H1 (cell line): ENCODE results near the gene FBXL5. TPM values are rescaled to one million over a fixed set of nuclear protein-coding genes. Genes with fewer than 3 reads are reported as not detected.

Experiments
- CTCF ChIA-PET: fragments of 300-600 bp; sonication (Branson Sonifier 250); formaldehyde crosslinking; loops from one replicate; lab custom pipeline; 2021; ENCODE audit not compliant: partially characterized antibody; lab: Charles Lee
- POLR2A ChIA-PET: fragments of 300-600 bp; sonication (Branson Sonifier 250); formaldehyde crosslinking; loops from one replicate; lab custom pipeline; 2021; ENCODE audit warnings: inconsistent platforms; ENCODE audit not compliant: partially characterized antibody; lab: Charles Lee
- DNase-seq, 2 experiments: peaks; one replicate each; pipeline versions ENCODE4 v3.0.0 to v3.0.0-alpha.2; 2010 to 2022; ENCODE audit warnings: low spot score in 2 of 2, low read depth in 1 of 2, mixed read lengths in 1 of 2
- FAIRE-seq: peaks from 2 replicates; lab custom pipeline; 2011; peaks lifted over from hg19 to GRCh38; lab: Jason Lieb, UNC
- H2AFZ ChIP-seq: 2 replicates; pipeline ENCODE4 v1.8.1; 2012; ENCODE audit warnings: low read length, inconsistent platforms
- H2AK5ac ChIP-seq: 2 replicates; pipeline ENCODE4 v1.6.1; 2013; ENCODE audit warnings: low read depth, low read length
- H2BK120ac ChIP-seq: replicated peaks from 2 replicates; pipeline ENCODE3; 2013; ENCODE audit warnings: low read depth, low read length, inconsistent platforms
- H2BK12ac ChIP-seq: 2 replicates; pipeline ENCODE4 v1.6.1; 2013; ENCODE audit warnings: low read depth, low read length
- H2BK15ac ChIP-seq: 2 replicates; pipeline ENCODE4 v1.6.1; 2013; ENCODE audit warnings: low read length
- H2BK20ac ChIP-seq: 2 replicates; pipeline ENCODE4 v1.6.1; 2013; ENCODE audit warnings: low read length
- H2BK5ac ChIP-seq: 2 replicates; pipeline ENCODE4 v1.6.1; 2013; ENCODE audit warnings: low read depth, low read length
- H3K14ac ChIP-seq: 2 replicates; pipeline ENCODE4 v1.6.1; 2013; ENCODE audit warnings: inconsistent platforms; ENCODE audit not compliant: insufficient read length
- H3K18ac ChIP-seq: 2 replicates; pipeline ENCODE4 v1.6.1; 2013; ENCODE audit warnings: low read length; ENCODE audit errors: extremely low read depth
- H3K23ac ChIP-seq: 2 replicates; pipeline ENCODE4 v1.6.1; 2013; ENCODE audit warnings: inconsistent platforms; ENCODE audit not compliant: insufficient read length
- H3K23me2 ChIP-seq: 2 replicates; pipeline ENCODE4 v1.6.1; 2013; ENCODE audit warnings: low read depth, low read length
- H3K27ac ChIP-seq: 2 replicates; pipeline ENCODE4 v1.6.1; 2011; ENCODE audit warnings: low read depth, low read length, inconsistent platforms
- H3K27me3 ChIP-seq, 4 experiments: replicated peaks in 1 of 4; 1 replicate in 1 of 4; 2 replicates in 3 of 4; pipeline versions ENCODE4 v1.6.1 to v1.8.1; 2011 to 2013; ENCODE audit warnings: low read length in 3 of 4, mild to moderate bottlenecking in 3 of 4, inconsistent platforms in 2 of 4, mixed read lengths in 2 of 4, moderate library complexity in 1 of 4; ENCODE audit not compliant: control insufficient read depth in 3 of 4, insufficient read depth in 3 of 4; ENCODE audit errors: extremely low read depth in 1 of 4
- H3K36me3 ChIP-seq, 4 experiments: 2 replicates each; pipeline versions ENCODE4 v1.6.1 to v1.8.1; 2011 to 2013; ENCODE audit warnings: mild to moderate bottlenecking in 4 of 4, low read length in 3 of 4, moderate library complexity in 2 of 4, control low read depth in 1 of 4, inconsistent platforms in 1 of 4; ENCODE audit not compliant: insufficient read depth in 4 of 4, control insufficient read depth in 2 of 4
- H3K4ac ChIP-seq: replicated peaks from 2 replicates; pipeline ENCODE3; 2013; ENCODE audit warnings: low read length, low read depth, mixed read lengths, inconsistent platforms; ENCODE audit not compliant: insufficient read length
- H3K4me1 ChIP-seq, 4 experiments: replicated peaks in 1 of 4; 1 replicate in 1 of 4; 2 replicates in 3 of 4; pipeline versions ENCODE4 v1.6.1 to v1.8.1; 2011 to 2013; ENCODE audit warnings: low read length in 3 of 4, inconsistent platforms in 2 of 4, mixed read lengths in 1 of 4; ENCODE audit not compliant: insufficient read depth in 4 of 4, control insufficient read depth in 3 of 4
- H3K4me2 ChIP-seq, 2 experiments: 2 replicates each; pipeline versions ENCODE4 v1.6.1 to v1.8.1; 2011 to 2013; ENCODE audit warnings: low read depth in 2 of 2, low read length in 2 of 2, control low read depth in 1 of 2, inconsistent platforms in 1 of 2, mild to moderate bottlenecking in 1 of 2; ENCODE audit not compliant: insufficient read depth in 1 of 2
- H3K4me3 ChIP-seq, 4 experiments: fragments of 200-600, 300-600 bp in 1 of 4; sonication (generic), shearing (Covaris generic), sonication (Bioruptor Twin) in 1 of 4; 2 replicates each; pipeline versions ENCODE4 v1.5.1 to v1.8.1; 2011 to 2016; ENCODE audit warnings: low read length in 4 of 4, low read depth in 3 of 4, control low read depth in 2 of 4, inconsistent platforms in 2 of 4, mild to moderate bottlenecking in 2 of 4, mixed read lengths in 1 of 4, moderate library complexity in 1 of 4; ENCODE audit not compliant: insufficient read depth in 2 of 4; ENCODE audit errors: extremely low read depth in 1 of 4
- H3K56ac ChIP-seq: replicated peaks from 2 replicates; pipeline ENCODE3; 2013; ENCODE audit warnings: low read depth, mild to moderate bottlenecking, mixed read lengths, low read length, inconsistent platforms; ENCODE audit not compliant: insufficient read length
- H3K79me1 ChIP-seq: 2 replicates; pipeline ENCODE4 v1.6.1; 2013; ENCODE audit warnings: low read depth, low read length, control low read depth
- H3K79me2 ChIP-seq, 2 experiments: 2 replicates each; pipeline versions ENCODE4 v1.6.1 to v1.8.1; 2012 to 2013; ENCODE audit warnings: low read length in 2 of 2, mild to moderate bottlenecking in 2 of 2, inconsistent platforms in 1 of 2; ENCODE audit not compliant: insufficient read depth in 2 of 2, control insufficient read depth in 1 of 2
- H3K9ac ChIP-seq, 4 experiments: replicated peaks in 1 of 4; 1 replicate in 1 of 4; 2 replicates in 3 of 4; pipeline versions ENCODE4 v1.6.1 to v1.8.1; 2011 to 2013; ENCODE audit warnings: low read depth in 3 of 4, low read length in 3 of 4, control low read depth in 2 of 4, mild to moderate bottlenecking in 2 of 4, moderate library complexity in 2 of 4, inconsistent platforms in 1 of 4; ENCODE audit errors: extremely low read depth in 1 of 4
- H3K9me3 ChIP-seq, 2 experiments: 2 replicates each; pipeline versions ENCODE4 v1.6.1 to v1.8.1; 2012 to 2013; ENCODE audit warnings: mild to moderate bottlenecking in 2 of 2, moderate library complexity in 2 of 2, control low read depth in 1 of 2, inconsistent platforms in 1 of 2, low read depth in 1 of 2, low read length in 1 of 2, mixed read lengths in 1 of 2; ENCODE audit not compliant: insufficient read depth in 2 of 2
- H4K20me1 ChIP-seq, 2 experiments: replicated peaks in 1 of 2; 2 replicates each; pipeline versions ENCODE3 to v1.8.1; 2011 to 2013; ENCODE audit warnings: inconsistent platforms in 2 of 2, low read length in 2 of 2, mild to moderate bottlenecking in 1 of 2; ENCODE audit not compliant: insufficient read depth in 2 of 2, control insufficient read depth in 1 of 2
- H4K5ac ChIP-seq: 2 replicates; pipeline ENCODE4 v1.6.1; 2013; ENCODE audit warnings: low read length, low read depth, mixed read lengths, inconsistent platforms; ENCODE audit not compliant: insufficient read length
- H4K8ac ChIP-seq: 2 replicates; pipeline ENCODE4 v1.8.0; 2013; ENCODE audit warnings: mild to moderate bottlenecking, moderate library complexity, low read length, inconsistent platforms; ENCODE audit not compliant: insufficient read depth; ENCODE audit errors: extremely low read depth
- H4K91ac ChIP-seq: replicated peaks from 2 replicates; pipeline ENCODE3; 2013; ENCODE audit warnings: low read length, mixed read lengths, inconsistent platforms; ENCODE audit not compliant: insufficient read length
- KDM4A ChIP-seq: IDR thresholded peaks from one replicate; pipeline ENCODE4 v1.7.1; 2012; ENCODE audit warnings: low read depth, mild to moderate bottlenecking, moderate library complexity, low read length, inconsistent platforms; ENCODE audit not compliant: severe bottlenecking
- TBP ChIP-seq: IDR thresholded peaks from 2 replicates; pipeline ENCODE4 v1.6.1; 2011; ENCODE audit warnings: low read depth, low read length, improper control_type of control experiment
- WGBS, 2 experiments: shearing (Covaris generic) in 1 of 2; methylation state at CpG; one replicate each; pipeline versions ENCODE4 v1.1.6 to v1.1.7; 2013 to 2015; ENCODE audit warnings: low lambda C conversion rate in 2 of 2, mixed read lengths in 2 of 2, inconsistent platforms in 1 of 2, low coverage in 1 of 2, missing lambda C conversion rate in 1 of 2; ENCODE audit not compliant: insufficient replicate concordance in 2 of 2, insufficient coverage in 1 of 2, insufficient read length in 1 of 2; ENCODE audit errors: extremely low coverage in 1 of 2, missing lambda C conversion rate in 1 of 2; 5-methylcytosine and 5-hydroxymethylcytosine counted together
- polyA plus RNA-seq, 7 experiments: library from polyadenylated mRNA; depleted of rRNA in 3 of 7; stranded (reverse) in 5 of 7; unstranded in 2 of 7; fragments of >200 nt in 5 of 7; fragments of 200-250 nt in 2 of 7; gene quantifications; 1 replicate in 5 of 7; 2 replicates in 1 of 7; 4 replicates in 1 of 7; pipeline versions ENCODE4 v1.2.1 to v1.2.3, GENCODE V29; 2011 to 2013; ENCODE audit warnings: missing spikeins in 2 of 7, mixed read lengths in 2 of 7
- total RNA-seq: library from RNA; stranded (reverse); fragmentation: NEBNext Ultra II Directional; extraction: Animal tissue kit (Norgen Biotek cat#: 25700); gene quantifications from 2 replicates; pipeline ENCODE4 v1.2.1, GENCODE V29; 2021

FBXL5 gene
- total and polyA plus RNA-seq, 2 of the 8 experiments (the other 6 are each of a cell fraction or from before 2014, with no cell fraction given), result 34.6 to 62.7 TPM

DNA sequence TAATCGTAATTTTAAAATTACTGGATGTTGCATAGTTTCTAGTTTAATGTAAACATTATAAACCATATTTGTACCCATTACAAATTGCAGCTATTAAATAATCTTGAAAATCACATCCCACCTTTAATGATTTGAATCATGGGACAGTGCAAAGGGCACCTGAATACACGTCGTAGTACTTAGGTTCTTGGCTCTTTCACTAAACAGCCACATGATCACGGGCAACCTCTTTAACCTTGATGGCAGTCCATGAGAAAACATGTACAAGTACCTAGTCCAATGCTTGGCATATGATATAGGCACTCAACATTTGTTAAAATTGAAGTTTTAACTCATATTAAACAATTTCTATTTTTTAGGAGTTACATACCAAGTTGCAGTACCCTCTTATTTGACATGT lies 11.8 kb upstream of the FBXL5 start:
- DNase-seq, result no peak

More for the DNA sequence above, 11.8 kb upstream of the FBXL5 start:
- H3K36me3 ChIP-seq, result peaks cover 0 to 21% (median 8%) of the 10 kb centered on the region in 4 experiments; a peak in 6 of 8 replicates
- TF ChIP-seq KDM4A, result no peak
- TF ChIP-seq TBP, result no peak
- TF ChIP-seq, all 59 proteins: peak for 0
- Histone ChIP-seq H3K18ac (no peak overlapping the region), H4K20me1 (peaks cover 0 to 2% of the 10 kb centered on the region in 2 experiments), H3K23me2 (no peaks in the 10 kb centered on the region), H3K79me1 (no peaks in the 10 kb centered on the region), H2BK120ac (no peak overlapping the region), H2AK5ac (no peak overlapping the region), H2BK20ac (no peak overlapping the region), H3K56ac (no peak overlapping the region), H2BK15ac (no peak overlapping the region), H2BK12ac (no peak overlapping the region), H3K14ac (no peak overlapping the region), H3K23ac (no peak overlapping the region), H4K5ac (no peak overlapping the region), H3K9ac (no peak overlapping the region), H3K4ac (no peak overlapping the region), H3K4me1 (no peaks in the 10 kb centered on the region), H3K4me2 (no peak overlapping the region), H3K9me3 (no peaks in the 10 kb centered on the region), H4K8ac (no peak overlapping the region), H3K27ac (no peak overlapping the region), H2BK5ac (no peak overlapping the region), H3K4me3 (no peak overlapping the region), H2AFZ (no peak overlapping the region), H4K91ac (no peak overlapping the region), H3K79me2 (peaks cover 0 to 8% of the 10 kb centered on the region in 2 experiments; a peak in 3 of 4 replicates), H3K27me3 (no peaks in the 10 kb centered on the region)
- ChIA-PET CTCF (interaction anchor here (0.6 to 1.2 kb wide), 2 partner anchors 9 to 81 kb away, joined by 3 to 8 read pairs; no protein-coding TSS in a partner anchor), POLR2A (interaction anchor here (1.0 to 1.2 kb wide), 2 partner anchors 11 to 14 kb away, joined by 4 to 6 read pairs; partner anchors contain the start of gene FBXL5)
- WGBS, 2 experiments, result 95% methylated on average over 4 of the region's 4 CpGs; no CpG with 5 or more reads in 1 of the 2 experiments
- no peak for FAIRE-seq
